Activated T-helper 1 cell treated with Interleukin-2 at 50 U/mL for 16 hours (primary cell): ENCODE data around the gene FAM20A.
"Not testable (repeated sequence)": the region's sequence is repeated elsewhere in the genome, so short reads cannot be mapped to it uniquely, and the experiment has no call there.

ENCODE experiments used
- DNase-seq: peaks from one replicate; pipeline ENCODE4 v3.0.0-alpha.2; 2020; ENCODE audit warnings: low read depth

The FAM20A gene

DNA sequence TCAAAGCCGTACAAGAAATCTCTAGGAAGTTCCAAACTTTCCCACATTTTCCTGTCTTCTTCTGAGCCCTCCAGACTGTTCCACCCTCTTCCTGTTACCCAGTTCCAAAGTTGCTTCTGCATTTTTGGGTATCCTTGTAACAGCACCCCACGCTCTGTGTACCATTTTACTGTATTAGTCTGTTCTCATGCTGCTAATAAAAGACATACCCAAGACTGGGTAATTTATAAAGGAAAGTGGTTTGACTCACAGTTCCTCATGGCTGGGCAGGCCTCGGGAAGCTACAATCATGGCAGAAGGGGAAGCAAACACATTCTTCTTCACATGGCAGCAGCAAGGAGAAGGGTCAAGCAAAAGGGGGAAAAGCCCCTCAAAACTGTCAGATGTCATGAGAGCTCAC lies 82.1 kb downstream of the FAM20A start:
- DNase-seq, result not testable (repeated sequence)

DNA sequence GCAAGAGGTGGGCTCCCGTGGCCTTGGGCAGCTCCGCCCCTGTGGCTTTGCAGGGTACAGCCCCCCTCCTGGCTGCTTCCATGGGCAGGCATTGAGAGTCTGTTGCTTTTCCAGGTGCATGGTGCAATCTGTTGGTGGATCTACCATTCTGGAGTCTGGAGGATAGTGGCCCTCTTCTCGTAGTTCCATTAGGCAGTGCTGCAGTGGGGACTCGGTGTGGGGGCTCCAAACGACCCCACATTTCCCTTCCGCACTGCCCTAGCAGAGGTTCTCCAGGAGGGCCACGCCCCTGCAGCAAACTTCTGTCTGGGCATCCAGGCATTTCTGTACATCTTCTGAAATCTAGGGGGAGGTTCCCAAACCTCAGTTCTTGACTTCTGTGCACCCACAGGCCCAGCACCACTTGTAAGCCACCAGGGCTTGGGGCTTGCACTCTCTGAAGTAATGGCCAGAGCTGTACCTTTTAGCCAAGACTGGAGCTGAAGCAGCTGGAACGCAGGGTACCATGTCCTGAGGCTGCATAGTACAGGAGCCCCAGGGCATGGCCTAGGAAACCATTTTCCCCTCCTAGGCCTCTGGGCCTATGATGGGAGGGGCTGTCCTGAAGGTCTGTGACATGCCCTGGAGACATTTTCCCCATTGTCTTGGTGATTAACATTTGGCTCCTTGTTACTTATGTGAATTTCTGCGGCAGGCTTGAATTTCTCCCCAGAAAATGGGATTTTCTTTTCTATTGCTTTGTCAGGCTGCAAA lies 82.9 kb downstream of the FAM20A start:
- DNase-seq, result no peak

DNA sequence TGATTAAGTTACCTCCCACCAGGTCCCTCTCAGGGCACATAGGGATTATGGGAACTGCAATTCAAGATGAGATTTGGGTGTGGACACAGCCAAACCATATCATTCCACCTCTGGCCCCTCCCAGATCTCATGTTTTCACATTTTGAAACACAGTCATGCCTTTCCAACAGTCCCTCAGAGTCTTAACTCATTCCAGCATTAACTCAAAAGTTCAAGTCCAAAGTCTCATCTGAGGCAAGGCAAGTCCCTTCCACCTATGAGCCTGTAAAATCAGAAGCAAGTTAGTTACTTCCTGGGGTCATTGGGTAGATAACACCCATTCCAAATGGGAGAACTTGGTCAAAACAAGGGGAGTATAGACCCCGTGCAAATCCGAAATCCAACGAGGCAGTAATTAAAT lies 83.6 kb downstream of the FAM20A start:
- not testable (repeated sequence) for DNase-seq

DNA sequence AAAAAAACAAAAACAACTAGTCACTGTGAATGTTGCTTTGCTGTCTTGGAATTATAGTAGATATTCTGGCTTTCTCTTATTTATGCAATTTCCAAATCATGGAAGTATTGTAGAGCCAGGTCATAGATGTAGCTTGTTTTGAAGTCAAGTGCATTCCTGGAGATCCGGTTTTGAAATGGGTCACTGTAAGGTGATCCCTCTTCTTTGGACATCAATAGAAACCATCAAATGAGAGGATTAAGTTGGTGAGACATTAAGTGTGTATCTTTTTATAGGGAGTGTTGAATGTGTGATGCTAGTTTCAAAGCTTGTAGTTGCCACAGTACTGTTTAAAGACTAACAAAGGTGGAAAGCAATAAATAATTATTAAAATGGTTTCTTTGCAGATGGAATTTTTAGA lies 84.4 kb downstream of the FAM20A start:
- DNase-seq, result no peak

DNA sequence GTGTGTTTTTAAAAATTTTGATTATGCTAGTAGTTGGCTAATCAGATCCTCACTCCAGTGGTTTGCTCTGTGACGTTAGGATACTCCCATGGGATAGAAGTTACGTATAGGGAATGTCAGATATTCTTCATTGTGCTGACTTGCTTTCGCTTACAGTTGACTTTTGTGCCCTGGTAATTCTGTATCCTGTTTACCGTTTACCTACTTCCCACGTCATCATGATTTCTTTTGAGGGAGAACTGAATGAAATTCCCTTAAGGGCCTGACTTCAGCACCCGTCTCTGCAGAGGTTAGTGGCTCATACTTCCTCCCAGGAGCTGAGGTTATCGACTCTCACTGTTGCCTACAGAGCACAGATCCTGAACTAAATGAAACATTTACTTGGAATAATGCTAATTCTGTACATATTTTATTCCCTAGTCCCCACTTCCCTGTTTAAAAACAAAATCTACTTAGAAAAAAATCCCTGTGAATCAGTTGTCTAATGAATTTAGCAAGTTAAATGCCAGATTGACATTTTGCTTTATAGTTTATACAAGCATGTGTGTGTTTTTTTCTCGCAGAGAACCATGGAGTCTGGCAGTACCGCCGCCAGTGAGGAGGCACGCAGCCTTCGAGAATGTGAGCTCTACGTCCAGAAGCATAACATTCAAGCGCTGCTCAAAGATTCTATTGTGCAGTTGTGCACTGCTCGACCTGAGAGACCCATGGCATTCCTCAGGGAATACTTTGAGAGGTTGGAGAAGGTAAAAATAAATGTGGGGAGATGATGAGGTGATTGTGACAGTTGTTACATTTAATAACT lies 86.1 kb downstream of the FAM20A start:
- no peak for DNase-seq

DNA sequence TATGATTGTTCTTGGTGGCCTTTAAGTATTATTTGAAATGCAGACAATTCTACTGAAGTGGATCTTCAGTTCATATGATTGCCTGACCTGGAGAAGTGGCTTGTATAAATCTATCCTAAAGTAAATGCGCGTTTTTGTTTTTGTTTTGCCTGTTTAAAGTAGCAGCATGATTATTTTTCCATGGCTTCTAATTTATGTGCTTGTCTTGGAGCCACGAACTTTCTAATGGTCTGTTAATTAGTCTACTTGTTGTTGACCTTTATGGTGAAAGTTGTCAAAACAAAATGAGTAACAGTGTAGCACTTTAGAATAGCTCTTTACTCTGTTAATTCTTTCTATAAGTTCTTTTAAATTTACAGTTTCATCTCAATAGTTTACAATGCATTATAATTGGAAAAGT lies 87.2 kb downstream of the FAM20A start:
- no peak for DNase-seq

DNA sequence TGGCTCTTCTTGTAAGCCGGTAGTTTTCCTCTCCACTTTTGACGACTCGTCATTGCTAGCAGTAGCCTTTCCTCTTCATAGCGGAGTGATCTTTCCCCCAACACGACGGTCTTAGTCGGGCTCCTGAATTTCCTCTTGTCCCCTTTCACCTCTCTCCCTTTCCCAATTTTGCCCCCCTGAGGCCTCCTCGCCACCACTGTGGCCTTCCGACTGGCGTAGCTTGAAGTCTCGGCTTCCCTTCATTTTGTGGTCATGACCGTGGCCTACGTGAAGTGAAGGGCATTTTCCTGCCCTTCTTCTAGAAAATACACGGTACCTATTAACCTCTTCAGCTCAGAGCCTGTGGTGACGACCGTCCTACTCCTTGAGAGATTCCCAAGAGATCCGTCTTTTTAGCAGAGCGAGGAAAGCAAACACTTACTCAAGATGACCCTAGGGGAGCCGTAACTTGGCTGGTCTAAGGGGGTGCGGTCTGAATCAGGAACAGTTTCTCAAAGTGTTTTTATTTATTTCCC lies 88.2 kb downstream of the FAM20A start:
- no peak for DNase-seq

DNA sequence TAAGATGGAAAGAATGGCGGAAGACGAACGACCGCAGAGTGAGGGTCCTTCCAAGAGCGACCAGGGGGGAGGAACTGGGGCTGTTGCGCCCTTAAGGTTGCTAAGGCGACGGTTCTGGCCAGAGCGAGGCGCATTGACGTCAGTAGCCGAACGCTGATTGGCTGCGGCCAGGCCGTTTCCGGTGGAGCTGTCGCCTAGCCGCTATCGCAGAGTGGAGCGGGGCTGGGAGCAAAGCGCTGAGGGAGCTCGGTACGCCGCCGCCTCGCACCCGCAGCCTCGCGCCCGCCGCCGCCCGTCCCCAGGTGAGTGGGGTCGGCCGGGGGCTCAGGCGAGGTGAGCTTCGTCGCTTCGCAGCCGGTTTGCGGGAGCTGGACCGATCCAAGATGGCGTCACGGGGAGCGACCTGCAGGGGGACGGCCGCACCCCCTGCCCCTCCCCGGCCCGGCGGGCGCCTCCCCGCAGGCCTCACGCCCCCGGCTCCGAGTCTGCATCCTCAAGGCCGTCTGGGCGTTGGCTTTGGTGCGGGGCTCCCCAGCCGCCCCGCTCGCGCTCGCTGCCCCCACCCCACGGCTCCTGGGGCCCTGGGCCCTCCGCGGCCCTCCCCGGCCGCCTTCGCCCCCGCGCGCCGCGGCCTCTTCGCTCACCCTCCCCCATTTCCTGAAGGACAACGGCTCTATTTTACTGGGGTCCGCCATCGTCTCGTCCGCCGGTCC lies 88.8 kb downstream of the FAM20A start, which contains the start of gene PRKAR1A:
Gene PRKAR1A (plus strand): TSS at position 184 of the 713 bp plus-strand sequence. CDS start 2,970 bp downstream, outside the sequence.
- DNase-seq, result peak; percentile 89

DNA sequence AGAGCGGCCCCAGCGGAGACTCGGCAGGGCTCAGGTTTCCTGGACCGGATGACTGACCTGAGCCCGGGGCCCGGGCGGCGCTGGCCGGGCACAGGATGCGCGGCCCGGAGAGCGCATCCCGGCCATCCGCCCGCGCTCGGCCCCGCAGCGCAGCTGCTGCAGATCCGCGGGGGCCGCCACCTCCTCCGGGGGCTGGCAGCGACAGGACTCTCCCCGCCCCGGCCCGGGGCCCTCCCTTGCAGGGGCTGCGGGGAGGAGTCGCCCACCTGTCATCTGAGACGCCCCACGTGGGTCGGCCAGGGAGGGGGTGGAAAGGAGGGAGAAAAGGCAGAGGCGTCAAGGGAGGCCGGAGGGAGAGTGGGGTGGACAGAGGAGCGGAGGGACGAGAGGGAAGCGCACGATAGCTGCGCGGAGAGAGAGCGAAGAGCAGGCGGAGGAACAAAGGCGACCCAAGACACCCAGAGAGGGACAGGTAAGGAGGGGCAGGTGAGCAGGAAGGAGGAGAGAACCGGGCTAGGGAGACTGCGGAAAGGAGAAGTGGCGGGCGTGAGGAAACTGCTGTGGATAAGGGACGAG lies 89.4 kb downstream of the FAM20A start:
- peak; percentile 33 for DNase-seq

DNA sequence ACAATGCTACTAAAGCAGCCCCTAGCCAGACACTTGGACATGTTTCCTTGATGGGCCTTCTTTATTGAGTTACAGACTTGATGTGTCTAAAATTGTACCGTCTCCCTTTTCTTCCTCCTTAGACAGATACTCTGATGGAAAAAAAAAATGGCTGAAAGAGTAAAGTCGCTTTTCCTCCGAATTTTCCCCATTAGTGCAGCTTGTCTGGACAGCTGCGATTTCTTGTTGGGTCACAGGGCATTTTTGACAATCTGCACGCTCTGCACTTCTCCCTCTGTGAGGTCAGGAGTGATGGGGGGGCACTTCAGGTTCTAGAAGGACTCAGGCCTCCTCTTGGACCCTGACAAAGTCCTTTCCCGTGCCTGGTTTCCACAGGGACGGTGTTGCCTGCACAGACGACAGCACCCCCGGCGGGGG lies 89.9 kb downstream of the FAM20A start:
- no peak for DNase-seq

DNA sequence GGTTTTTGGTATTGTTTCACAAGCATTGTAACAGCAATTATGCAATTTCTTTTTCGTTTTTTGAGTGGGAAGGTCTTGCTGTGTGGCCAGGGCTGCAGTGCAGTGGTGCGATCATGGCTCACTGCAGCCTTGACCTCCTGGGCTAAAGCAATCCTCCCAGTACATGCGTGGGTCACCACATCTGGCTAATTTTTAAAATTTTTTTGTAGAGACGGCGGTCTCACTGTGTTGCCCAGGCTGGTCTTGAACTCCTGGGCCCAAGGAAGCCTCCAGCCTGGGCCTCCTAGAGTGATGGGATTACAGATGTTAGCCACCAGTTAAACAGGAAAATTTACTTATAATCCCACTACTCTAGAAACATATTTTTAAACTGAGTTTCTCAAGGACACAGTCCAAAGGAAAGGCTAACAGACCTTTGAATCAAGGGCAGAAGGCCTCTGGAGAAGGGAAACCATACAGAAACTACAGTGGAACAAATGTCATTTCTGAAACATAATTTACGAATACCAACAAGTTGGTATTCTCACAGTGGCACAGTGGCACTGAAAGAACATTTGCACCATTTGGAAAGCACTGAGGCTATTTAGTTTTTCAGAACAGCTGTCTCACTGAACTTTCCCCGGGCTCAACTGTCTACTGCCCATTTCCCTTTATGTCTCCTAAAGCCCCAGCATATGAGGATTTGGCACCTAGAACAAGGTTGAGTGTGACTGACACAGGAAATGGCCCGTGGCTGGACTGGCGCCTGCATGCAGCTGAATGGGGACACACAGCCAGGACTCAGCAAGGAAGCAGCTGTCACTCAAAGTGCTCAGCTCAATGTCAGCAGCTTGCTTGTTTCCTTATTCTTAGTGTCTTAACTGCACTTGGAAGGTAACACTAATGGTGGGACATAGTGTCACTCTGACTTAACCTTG lies 91.8 kb downstream of the FAM20A start:
- DNase-seq, result no peak

DNA sequence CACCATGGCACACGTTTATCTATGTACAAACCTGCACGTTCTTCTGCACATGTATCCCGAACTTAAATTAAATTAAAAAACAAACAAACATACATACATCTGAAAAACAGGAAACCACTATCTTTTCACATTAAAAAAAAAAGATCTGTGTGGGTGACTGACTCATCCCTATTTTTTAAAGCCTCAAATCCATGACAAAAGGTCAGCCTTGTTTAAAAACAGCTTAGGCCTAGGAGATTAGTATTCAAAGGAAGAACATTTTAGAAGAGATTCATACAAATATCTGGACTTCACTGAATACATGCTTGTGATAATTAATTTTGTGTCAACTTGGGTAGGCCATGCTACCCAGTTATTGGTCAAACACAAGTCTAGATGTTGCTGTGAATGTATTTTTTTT lies 93.6 kb downstream of the FAM20A start:
- DNase-seq, result no peak

DNA sequence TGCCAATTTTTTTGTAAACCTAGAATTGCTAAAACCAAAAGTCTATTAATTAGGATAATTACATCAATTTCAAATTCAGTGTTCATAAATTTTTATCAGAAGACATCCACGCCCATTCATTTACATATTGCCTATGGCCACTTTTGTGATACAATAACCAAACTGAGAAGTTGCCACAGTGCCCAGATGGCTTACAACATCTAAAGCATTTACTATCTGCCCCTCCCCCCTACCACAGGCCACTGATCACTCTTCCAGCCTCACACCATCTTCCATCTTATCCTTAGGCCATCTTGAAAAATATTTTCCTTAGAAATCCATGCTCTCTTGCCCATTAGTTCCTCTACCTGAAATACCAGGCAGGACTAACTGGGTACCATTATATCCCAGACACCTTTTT lies 95.2 kb downstream of the FAM20A start:
- no peak for DNase-seq

DNA sequence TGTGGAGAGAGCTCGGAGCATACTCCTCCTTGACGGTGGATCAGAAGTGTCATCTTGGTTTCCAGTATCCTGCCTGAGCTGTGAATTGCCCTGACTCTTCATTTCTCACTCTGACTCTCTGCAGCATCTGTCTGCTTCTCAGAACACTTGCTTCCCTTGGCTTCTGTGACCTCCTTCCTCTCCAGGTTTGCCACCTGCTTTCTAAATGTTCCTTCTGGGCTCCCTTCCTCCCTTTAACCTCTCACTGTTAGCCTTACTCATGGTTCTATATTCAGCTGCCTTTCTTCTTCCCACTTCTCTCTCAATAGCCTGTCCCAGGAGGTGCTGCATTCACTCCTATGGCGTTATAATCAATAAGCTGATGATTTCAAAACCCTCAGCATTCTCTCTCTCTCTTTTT lies 100.1 kb downstream of the FAM20A start:
- no peak for DNase-seq

DNA sequence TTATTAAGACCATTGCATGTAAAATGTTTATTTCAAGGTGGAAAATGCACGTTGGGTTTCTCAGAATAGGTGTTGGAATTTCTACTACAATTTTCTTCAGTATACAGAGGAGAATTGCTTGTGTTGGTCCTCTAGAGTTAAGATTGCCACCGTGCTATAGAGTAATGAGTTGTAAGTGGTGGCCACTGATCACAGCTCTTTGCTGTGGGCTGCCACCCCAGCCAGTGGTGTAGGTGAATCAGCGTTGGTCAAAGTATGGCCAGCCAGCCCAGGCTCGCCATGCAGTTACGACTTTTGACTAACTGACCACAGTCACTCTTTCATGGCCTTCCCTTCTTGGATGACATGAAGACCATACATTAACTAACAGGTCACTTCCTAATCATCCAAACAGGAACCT lies 101.6 kb downstream of the FAM20A start:
- DNase-seq, result no peak

DNA sequence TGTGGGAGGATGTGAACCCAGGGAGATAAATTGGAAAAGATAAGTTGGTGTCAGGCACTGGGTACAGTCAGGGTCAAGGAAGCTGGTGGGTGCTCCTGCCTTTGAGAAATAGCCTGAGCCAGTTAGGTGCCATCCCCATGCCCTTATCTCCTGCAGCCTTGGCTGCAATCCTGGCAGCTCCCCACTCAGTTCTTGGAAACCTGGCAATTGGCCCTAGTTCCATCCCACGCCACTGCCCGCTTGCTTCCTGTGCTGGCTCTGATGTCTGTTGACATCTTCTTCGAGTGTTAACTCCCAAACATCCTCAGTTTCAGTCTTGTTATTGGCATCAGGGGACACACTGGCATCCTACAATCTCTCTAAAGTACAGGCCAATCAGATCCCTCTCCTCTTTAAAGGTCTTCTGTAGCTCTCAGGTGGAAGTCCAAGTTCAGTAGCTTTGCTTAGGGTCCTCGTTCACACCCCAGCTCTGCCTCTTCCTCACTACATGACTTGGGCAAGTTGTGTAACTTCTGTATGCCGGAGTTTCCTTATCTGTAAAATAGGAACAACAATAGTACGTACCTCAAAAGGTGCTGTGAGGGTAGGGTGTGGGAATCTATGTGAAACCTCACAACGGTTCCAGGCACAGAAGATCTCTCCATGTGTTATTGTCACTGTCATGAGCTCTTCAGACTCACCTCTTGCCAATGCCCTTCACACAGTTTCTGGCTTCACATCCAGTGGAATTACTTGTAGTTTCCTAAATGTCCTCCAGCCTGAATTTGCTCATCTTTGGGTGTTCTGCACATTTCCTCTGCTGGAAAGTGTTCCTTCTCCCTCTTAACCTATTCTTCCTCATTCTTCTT lies 102.5 kb downstream of the FAM20A start:
- DNase-seq, result no peak

DNA sequence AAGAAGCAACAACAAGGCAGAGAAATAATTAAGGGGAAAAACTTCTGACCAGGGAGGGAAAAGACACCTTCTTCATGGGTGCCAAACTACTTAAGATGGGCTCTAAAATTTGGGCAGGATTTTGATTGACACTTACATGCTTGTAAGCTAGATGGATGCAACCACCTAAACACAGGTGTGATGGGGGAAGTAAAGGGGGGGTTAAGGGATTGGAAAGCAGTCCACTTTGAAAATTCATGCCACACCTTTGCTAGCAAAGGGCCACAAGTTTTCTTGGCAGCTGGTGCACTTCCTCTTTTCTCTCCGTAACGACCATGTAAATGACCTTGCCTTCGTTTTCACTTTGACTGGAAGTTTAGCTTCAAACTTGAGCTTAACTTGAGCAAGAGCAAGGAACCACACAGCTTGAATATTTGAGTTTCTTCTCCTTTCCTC lies 103.3 kb downstream of the FAM20A start:
- no peak for DNase-seq

DNA sequence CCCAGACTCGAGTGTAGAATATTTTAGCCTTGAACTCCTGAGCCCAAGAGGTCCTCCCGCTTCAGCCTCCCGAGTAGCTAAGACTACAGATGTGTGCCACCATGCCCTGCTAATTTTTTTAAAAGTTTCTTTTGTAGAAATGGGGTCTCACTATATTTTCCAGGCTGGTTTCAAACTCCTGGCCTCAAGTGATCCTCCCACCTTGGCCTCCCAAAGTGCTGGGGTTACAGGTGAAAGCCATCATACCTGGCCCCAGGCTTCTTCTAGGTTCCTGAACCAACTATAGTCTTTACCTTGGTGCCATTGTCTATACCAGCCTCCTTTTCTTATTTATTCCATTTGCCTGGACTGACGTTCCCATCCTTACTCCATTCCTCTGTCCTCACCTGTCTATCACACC lies 106.1 kb downstream of the FAM20A start:
- no peak for DNase-seq

DNA sequence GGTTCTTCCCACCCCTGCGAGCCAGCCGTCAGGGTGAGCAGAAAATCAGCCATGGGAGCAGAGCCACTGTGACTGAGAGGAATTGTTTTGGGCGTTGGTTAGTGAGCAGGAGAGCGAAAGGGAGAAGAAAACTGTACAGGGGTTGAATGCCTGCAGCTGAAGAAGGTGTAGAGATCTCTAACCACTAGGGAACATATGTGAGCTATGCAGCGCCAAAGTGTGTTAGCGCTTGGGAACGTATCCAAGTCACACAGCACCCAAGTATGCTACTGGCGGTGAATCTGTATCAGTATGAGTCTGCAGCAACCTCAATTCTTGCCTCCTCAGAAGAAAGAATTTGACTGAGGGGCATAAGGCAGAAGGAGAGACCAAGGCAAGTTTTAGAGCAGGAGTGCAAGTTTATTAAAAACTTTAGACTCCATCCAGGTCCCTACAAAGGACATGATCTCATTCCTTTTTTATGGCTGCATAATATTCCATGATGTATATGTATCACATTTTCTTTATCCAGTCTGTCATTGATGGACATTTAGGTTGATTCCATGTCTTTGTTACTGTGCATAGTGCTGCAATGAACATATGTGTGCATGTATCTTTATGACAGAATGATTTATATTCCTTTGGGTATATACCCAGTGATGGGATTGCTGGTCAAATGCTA lies 108.6 kb downstream of the FAM20A start:
- not testable (repeated sequence) for DNase-seq
